Heart left ventricle (tissue), 16 donors: Measurements from ENCODE around the gene GPATCH1. TPM values are rescaled to one million over a fixed set of nuclear protein-coding genes. Genes with fewer than 3 reads are reported as not detected.

Source experiments
- ATAC-seq, 4 donors: fragments of 200-7000 bp; cut with Tn5 transposase; one replicate each; pipeline ENCODE4 v1.9.1; 2020 to 2022; ENCODE audit warnings: moderate library complexity in 4 of 4, mild to moderate bottlenecking in 3 of 4, moderate number of reproducible peaks in 1 of 4
- DNase-seq, 5 donors: peaks; one replicate each; pipeline ENCODE4 v3.0.0-alpha.2; 2020
- H3K27ac ChIP-seq, 12 donors: fragments of 200-600 bp; sonication (generic) in 4 of 12; one replicate each; pipeline versions ENCODE4 v1.5.0 to v1.8.0; 2016 to 2022; ENCODE audit warnings: mild to moderate bottlenecking in 2 of 12
- H3K27me3 ChIP-seq, 9 donors: fragments of 200-600 bp; sonication (generic) in 2 of 9; one replicate each; pipeline versions ENCODE4 v1.5.1 to v1.8.0; 2016 to 2022; ENCODE audit warnings: mild to moderate bottlenecking in 3 of 9
- H3K36me3 ChIP-seq, 9 donors: fragments of 200-600 bp; sonication (generic) in 2 of 9; one replicate each; pipeline versions ENCODE4 v1.5.0 to v1.8.0; 2018 to 2022; ENCODE audit warnings: mild to moderate bottlenecking in 2 of 9
- H3K4me1 ChIP-seq, 12 donors: fragments of 200-600 bp; sonication (generic) in 4 of 12; one replicate each; pipeline versions ENCODE4 v1.5.0 to v1.8.0; 2016 to 2022; ENCODE audit warnings: mild to moderate bottlenecking in 3 of 12
- H3K4me3 ChIP-seq, 12 donors: fragments of 200-600 bp; sonication (generic) in 4 of 12; one replicate each; pipeline versions ENCODE4 v1.5.0 to v1.8.0; 2017 to 2022; ENCODE audit warnings: mild to moderate bottlenecking in 9 of 12, moderate library complexity in 4 of 12
- H3K9me3 ChIP-seq, 12 donors: fragments of 200-600 bp; sonication (generic) in 4 of 12; one replicate each; pipeline versions ENCODE4 v1.5.0 to v1.8.0; 2016 to 2022; ENCODE audit warnings: mild to moderate bottlenecking in 1 of 12
- CTCF ChIP-seq, 12 donors: fragments of 200-600 bp; sonication (generic) in 4 of 12; IDR thresholded peaks; one replicate each; pipeline versions ENCODE4 v1.5.0 to v1.8.0; 2018 to 2022; ENCODE audit warnings: antibody characterized with exemption in 12 of 12, mild to moderate bottlenecking in 5 of 12
- POLR2A ChIP-seq, 2 donors: fragments of 450-650 bp; IDR thresholded peaks; one replicate each; pipeline ENCODE4 v1.6.1; 2017; ENCODE audit warnings: antibody characterized with exemption in 2 of 2, mild to moderate bottlenecking in 2 of 2, moderate library complexity in 2 of 2
- WGBS, 4 donors: extraction: QIAGEN DNeasy Blood & Tissue Kit in 2 of 4; methylation state at CpG; one replicate each; pipeline versions ENCODE4 v1.1.5 to v1.1.7; 2013 to 2018; 5-methylcytosine and 5-hydroxymethylcytosine counted together
- intact Hi-C, 10 donors: fragments of 100-400 bp; cut with DNase I; formaldehyde crosslinking; loops; one replicate each; pipeline versions ENCODE4 v1.11.1 to v1.14.2; 2022
- polyA plus RNA-seq, 2 donors: library from polyadenylated mRNA; stranded (reverse); fragments of 200-250 nt; gene quantifications; one replicate each; pipeline ENCODE4 v1.2.3, GENCODE V29; 2013
- total RNA-seq, 9 donors: library from RNA; depleted of rRNA in 2 of 9; stranded (reverse); fragments of >200 nt in 2 of 9; fragmentation: NEBNext Ultra II Directional in 3 of 9; extraction: Animal tissue kit (Norgen Biotek cat#: 25700) in 3 of 9; gene quantifications; one replicate each; pipeline versions ENCODE4 v1.1.0 to v1.2.4, GENCODE V29; 2016 to 2023
- donor health status: ischemic (EF 13 %, LVEDD 7.1; RV severe dilation, severe dysfunction).
- donor health status: healthy with polysubstance abuse.
- donor health status: DM: no; HTN: yes; CAD: no.
- donor health status: DM: no; HTN: no; CAD: no.
- donor health status: ischemic (EF 25% LVEDD 6.9; RV normal size, moderate dysfunction).
- donor health status: ischemic (EF 25% LVEDD 5.7; RV mildly dilated, moderate dysfunction).
- donor health status: healthy.
- donor health status: DM: yes; HTN: yes; CAD: no.
- donor health status: ischemic (EF 35%, LVEDD 5.7; RV mildly dilated, moderate dysfunction).
- donor health status: nonischemic (EF 11% LVEDD 7.7; RV severe dilation, severe dysfunction).
- donor health status: DM: yes; HTN: yes; CAD: no.
- donor health status: PGD.
- donor health status: ischemic (EF 29% LVEDD 5.4; RV normal size, mild dysfunction).
- donor health status: nonischemic (EF 23%, LVEDD 6.1; RV moderate dilation, normal function).

Gene GPATCH1
- total and polyA plus RNA-seq, 11 donors = 3.3 to 6.7 (median 5.3) TPM

- H3K4me3 ChIP-seq = peak overlapping the region in 3 of 12 donors; percentile 67 to 98 (median 91)
- peaks cover 0 to 32% (median 21%) of the 10 kb centered on the region in 12 donors for H3K4me1 ChIP-seq
- H3K36me3 ChIP-seq = no peaks in the 10 kb centered on the region
- H3K27me3 ChIP-seq = no peaks in the 10 kb centered on the region
- 87 to 95% (median 92%) methylated on average over 7 to 10 of the region's 10 CpGs for WGBS, 4 donors
- TF ChIP-seq POLR2A (IDR thresholded peaks at IDR 0.05) = no peak
- no peak for TF ChIP-seq CTCF (IDR thresholded peaks at IDR 0.05)
- intact Hi-C loops = loop anchor here in 1 of 10 donors (5.0 to 10.0 kb wide), 2 partner anchors 200 to 997 kb away; partner anchors contain the start of genes CEP89, FAAP24 and LSM14A
- ATAC-seq (no peak), DNase-seq (no peak)
- H3K27ac ChIP-seq = peak overlapping the region in 4 of 12 donors; percentile 85 to 97 (median 94)
- H3K9me3 ChIP-seq = no peaks in the 10 kb centered on the region
These were observed 94.3 kb downstream of the GPATCH1 start for GRCh38 chr19:33175156-33175782.

- WGBS, 4 donors = 11 to 22% (median 16%) methylated on average over 17 to 25 of the region's 25 CpGs
- peaks cover 0 to 32% (median 21%) of the 10 kb centered on the region in 12 donors for H3K4me1 ChIP-seq
- TF ChIP-seq CTCF (IDR thresholded peaks at IDR 0.05) (peak in 1 of 12 donors; percentile 1), POLR2A (IDR thresholded peaks at IDR 0.05) (no peak)
- no peaks in the 10 kb centered on the region for H3K36me3 ChIP-seq
- H3K9me3 ChIP-seq = no peaks in the 10 kb centered on the region
- H3K27me3 ChIP-seq = no peaks in the 10 kb centered on the region
- ATAC-seq (peak in 3 of 4 donors; percentile 1 to 15 (median 7)), DNase-seq (peak in 2 of 5 donors; percentile 30 to 50)
- peak overlapping the region; percentile 85 to 98 (median 94) for H3K27ac ChIP-seq
- H3K4me3 ChIP-seq = peak overlapping the region; percentile 64 to 99 (median 88)
- intact Hi-C loops = loop anchor here in 1 of 10 donors (5.0 to 10.0 kb wide), 2 partner anchors 201 to 996 kb away; partner anchors contain the start of genes CEP89, FAAP24 and LSM14A
These were observed 95.1 kb downstream of the GPATCH1 start for GRCh38 chr19:33175886-33176669.

GRCh38 chr19:33176670-33177416 lies 95.9 kb downstream of the GPATCH1 start:
- Histone ChIP-seq H3K36me3 (no peaks in the 10 kb centered on the region), H3K27ac (peak overlapping the region; percentile 85 to 98 (median 94)), H3K9me3 (no peaks in the 10 kb centered on the region), H3K4me3 (peak overlapping the region; percentile 64 to 99 (median 88)), H3K27me3 (no peaks in the 10 kb centered on the region), H3K4me1 (peaks cover 0 to 32% (median 21%) of the 10 kb centered on the region in 12 donors)
- WGBS, 4 donors = 0 to 1% (median 0%) methylated on average over 28 to 65 of the region's 65 CpGs
- DNase-seq (peak; percentile 94 to 97 (median 97)), ATAC-seq (peak; percentile 94 to 96 (median 95))
- TF ChIP-seq CTCF (IDR thresholded peaks at IDR 0.05) = peak in 3 of 12 donors; percentile 10 to 39 (median 19)
- peak in 1 of 2 donors; percentile 78 for TF ChIP-seq POLR2A (IDR thresholded peaks at IDR 0.05)
- intact Hi-C loops = loop anchor here in 1 of 10 donors (5.0 to 10.0 kb wide), 2 partner anchors 202 to 995 kb away; partner anchors contain the start of genes CEP89, FAAP24 and LSM14A
